Fibroblast of mammary gland (primary cell): ENCODE results near the gene SLC15A3.
A peak's percentile ranks its signal among the peaks of the same experiment; 100 is the strongest.

Source experiments
- DNase-seq: peaks from one replicate; pipeline ENCODE4 v3.0.0-alpha.2; 2010; ENCODE audit warnings: low read depth
- H3K4me3 ChIP-seq: 2 replicates; pipeline ENCODE4 v1.5.1; 2011; ENCODE audit warnings: low read depth, mild to moderate bottlenecking, low read length, moderate library complexity; ENCODE audit not compliant: control insufficient read depth
- TF ChIP-seq, protein P1 (sequence below): conservative IDR thresholded peaks from 2 replicates; pipeline ENCODE4 v1.5.1; 2011; ENCODE audit warnings: low read depth, low read length, inconsistent platforms; ENCODE audit not compliant: control insufficient read depth, insufficient read depth

The SLC15A3 gene

DNA sequence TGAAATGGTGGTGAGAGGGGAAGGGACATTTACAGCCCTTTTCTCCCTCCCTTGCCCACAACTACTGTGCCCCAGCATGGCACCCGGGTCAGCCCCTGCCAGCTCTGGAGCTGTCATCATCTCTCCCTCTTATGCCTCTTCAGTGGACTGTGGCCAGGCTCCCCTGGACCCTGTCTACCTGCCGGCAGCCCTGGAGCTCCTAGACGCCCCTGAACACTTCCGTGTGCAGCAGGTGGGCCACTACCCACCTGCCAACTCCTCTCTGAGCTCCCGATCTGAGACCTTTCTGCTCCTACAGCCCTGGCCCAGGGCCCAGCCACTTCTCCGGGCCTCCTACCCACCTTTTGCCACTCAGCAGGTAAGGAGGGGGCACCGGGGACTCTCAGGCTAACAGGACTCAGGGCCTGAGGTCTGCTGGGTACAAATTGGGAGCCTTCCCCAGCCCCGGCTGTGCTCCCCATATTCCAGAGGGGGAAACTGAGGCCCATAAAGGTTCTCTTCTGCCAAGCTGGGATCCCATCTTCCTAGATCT is 24.8 kb downstream of the SLC15A3 start:
- TF ChIP-seq, protein P1, sequence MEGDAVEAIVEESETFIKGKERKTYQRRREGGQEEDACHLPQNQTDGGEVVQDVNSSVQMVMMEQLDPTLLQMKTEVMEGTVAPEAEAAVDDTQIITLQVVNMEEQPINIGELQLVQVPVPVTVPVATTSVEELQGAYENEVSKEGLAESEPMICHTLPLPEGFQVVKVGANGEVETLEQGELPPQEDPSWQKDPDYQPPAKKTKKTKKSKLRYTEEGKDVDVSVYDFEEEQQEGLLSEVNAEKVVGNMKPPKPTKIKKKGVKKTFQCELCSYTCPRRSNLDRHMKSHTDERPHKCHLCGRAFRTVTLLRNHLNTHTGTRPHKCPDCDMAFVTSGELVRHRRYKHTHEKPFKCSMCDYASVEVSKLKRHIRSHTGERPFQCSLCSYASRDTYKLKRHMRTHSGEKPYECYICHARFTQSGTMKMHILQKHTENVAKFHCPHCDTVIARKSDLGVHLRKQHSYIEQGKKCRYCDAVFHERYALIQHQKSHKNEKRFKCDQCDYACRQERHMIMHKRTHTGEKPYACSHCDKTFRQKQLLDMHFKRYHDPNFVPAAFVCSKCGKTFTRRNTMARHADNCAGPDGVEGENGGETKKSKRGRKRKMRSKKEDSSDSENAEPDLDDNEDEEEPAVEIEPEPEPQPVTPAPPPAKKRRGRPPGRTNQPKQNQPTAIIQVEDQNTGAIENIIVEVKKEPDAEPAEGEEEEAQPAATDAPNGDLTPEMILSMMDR: no peak
- no peak overlapping the region for H3K4me3 ChIP-seq

GRCh38 chr11:60926500-60926899 is 25.5 kb downstream of the SLC15A3 start:
- no peak overlapping the region for H3K4me3 ChIP-seq
- TF ChIP-seq, protein P1: no peak
- DNase-seq: no peak

More for the DNA sequence above, 24.8 kb downstream of the SLC15A3 start:
- no peak for DNase-seq

DNA sequence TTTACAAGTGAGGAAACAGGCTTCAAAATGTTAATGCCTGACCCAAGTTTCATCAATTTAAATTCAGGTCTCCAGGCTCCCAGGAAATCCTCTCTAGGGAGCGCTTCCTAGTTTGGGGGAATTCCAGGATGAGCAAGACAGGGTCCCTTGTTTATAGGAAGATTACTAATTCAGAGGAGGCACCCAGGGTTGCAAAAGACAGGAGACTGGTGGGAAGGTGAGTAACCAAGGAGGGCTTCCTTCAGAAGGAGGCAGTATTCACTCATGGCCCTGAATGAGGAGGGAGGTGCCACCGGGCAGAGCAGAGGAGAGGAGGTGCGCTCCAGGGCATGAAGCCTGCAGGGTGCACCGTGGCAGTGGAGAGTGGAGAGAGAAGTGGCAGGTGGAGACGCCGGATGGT is 26.1 kb downstream of the SLC15A3 start:
- peak; percentile 71 for DNase-seq
- TF ChIP-seq, protein P1: no peak
- H3K4me3 ChIP-seq: no peak overlapping the region

GRCh38 chr11:60924906-60925853 is 26.8 kb downstream of the SLC15A3 start:
- DNase-seq: no peak
- peak overlapping the region; percentile 48 for H3K4me3 ChIP-seq
- TF ChIP-seq, protein P1: no peak

DNA sequence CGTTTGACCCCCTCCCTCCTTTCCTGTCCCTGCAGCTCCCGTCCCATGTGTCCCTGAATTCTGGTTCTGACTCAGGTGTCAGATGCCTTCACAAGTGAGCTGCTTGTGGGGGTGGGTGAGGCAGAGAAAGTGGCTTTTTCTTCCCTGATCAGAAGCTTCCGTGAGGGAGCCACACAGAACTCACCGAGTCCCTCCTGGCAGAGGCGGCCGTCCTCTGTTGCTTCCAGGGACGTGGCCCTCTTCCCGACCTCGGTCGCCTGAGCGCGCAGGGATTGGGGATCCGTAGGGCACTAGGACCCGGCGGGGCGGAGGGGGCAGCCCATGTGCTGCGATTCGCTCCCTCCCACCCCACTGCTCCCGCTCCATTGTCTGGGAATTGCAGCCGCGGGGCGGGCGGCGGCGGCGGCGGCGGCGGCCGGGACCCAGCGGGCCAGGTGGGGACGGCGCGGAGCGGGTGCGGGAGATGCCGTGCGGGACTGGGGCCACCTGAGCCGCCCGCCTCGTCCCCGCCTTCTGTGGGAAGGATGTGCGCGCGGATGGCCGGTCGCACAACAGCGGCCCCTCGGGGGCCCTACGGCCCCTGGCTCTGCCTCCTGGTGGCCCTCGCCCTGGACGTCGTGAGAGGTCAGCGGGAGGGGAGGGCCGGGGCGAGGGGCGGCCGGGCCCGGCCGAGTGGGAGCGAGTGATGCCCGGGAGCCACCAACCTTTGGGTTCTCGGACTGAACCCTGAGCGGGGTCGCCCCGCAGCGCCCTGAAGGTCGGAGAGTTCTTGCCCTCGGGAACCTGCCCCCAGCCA is 27.7 kb downstream of the SLC15A3 start, which contains the start of gene TMEM132A:
Gene TMEM132A (plus strand): TSS at position 351 of the 796 bp plus-strand sequence. CDS start 174 bp downstream, at position 525.
- peak within 1 kb of the TSS; percentile 48 for H3K4me3 ChIP-seq
- DNase-seq: peak; percentile 54
- TF ChIP-seq, protein P1: no peak

GRCh38 chr11:60923800-60924109 is 28.2 kb downstream of the SLC15A3 start:
- no peak overlapping the region for H3K4me3 ChIP-seq
- TF ChIP-seq, protein P1: no peak
- no peak for DNase-seq
